Measurements from ENCODE around the gene PDGFB. TPM values are rescaled to one million over a fixed set of nuclear protein-coding genes. Genes with fewer than 3 reads are reported as not detected.

Gene PDGFB
- total and polyA plus RNA-seq, 2 of the 4 experiments (the other 2 are of a cell fraction), result 0.07 TPM; not detected in 1

DNA sequence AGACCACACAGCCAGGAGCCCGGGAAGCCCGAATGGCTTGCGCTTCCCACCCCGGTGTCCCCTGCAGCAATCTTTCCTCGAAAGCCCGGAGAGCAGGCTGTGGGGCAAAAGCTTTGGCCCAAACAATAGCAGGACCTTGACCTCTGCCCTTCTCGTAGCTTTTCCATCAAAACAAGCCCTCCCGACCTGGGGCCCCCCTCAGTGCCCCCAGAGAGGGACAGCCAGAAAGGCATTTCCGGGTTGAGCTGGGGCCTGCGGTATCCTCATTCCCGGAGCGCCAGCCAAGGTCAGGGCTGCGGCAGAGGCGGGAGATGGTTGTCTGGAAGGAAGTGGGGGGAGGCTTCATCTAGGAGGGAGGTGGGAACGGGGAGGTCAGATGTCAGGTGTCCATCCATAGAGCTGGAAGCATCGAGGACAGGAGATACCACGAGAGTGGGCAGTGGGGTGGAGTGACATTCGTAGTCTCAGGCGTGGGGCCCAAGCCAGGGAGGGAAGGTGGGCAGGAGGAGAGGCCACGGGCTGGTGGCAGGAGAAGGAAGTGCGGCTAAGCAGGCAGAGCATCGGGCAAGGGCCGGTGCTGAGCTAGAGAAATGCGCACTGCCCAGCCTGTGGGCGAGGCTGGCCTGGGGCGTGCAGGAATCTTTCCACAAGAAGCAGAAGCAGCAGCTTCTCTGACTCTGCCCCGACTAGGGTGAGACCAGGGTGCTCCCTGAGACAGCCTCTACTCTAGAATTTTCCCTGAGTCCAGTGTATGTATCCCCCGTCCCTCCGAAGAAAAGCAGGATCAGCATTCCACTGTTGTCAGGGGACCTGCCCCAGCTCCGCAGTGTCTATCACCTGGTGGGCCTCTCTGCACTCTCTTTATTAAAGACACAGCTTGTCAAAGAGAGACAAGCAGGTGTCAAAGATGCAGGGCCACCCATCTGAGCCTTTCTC lies 14.3 kb downstream of the PDGFB start:
- H3K14ac ChIP-seq (replicated peaks; ENCODE audit: low read depth, low read length), result peak overlapping the region; percentile 66; the same call in 1 of the 2 replicates
- no peak overlapping the region for H4K91ac ChIP-seq (ENCODE audit: insufficient read depth, low read depth, low read length)
- H3K27ac ChIP-seq (ENCODE audit: insufficient read depth, low read length), result no peak overlapping the region
- H2AFZ ChIP-seq (replicated peaks; ENCODE audit: low read length, poor library complexity), result peak overlapping the region; percentile 76
- H3K36me3 ChIP-seq (ENCODE audit: control insufficient read depth, insufficient read depth, low read length), result no peaks in the 10 kb centered on the region
- peaks cover 3% of the 10 kb centered on the region; the same call in 1 of the 2 replicates for H3K4me1 ChIP-seq (ENCODE audit: control insufficient read depth, insufficient read depth, low read length)
- no peak overlapping the region for H3K23ac ChIP-seq (ENCODE audit: low read depth, low read length)
- no peaks in the 10 kb centered on the region for H4K20me1 ChIP-seq (ENCODE audit: insufficient read depth, low read length)
- WGBS, 2 experiments (ENCODE audit: extremely low coverage in 2 of 2, insufficient read length in 1 of 2), result 59% methylated on average over 11 of the region's 30 CpGs; no CpG with 5 or more reads in 1 of the 2 experiments
- peak overlapping the region; percentile 23; the same call in 1 of the 2 replicates for H2BK120ac ChIP-seq (ENCODE audit: low read depth, low read length)
- H3K4me3 ChIP-seq (ENCODE audit: insufficient read depth, low read depth, low read length), result no peak overlapping the region
- no peak overlapping the region; the same call in none of the 2 replicates for H3K4ac ChIP-seq (ENCODE audit: low read depth, low read length)
- DNase-seq, result no peak
- intact Hi-C loops (cut with micrococcal nuclease), result no loop called here
- no peak overlapping the region for H3K4me2 ChIP-seq (ENCODE audit: low read depth, low read length)
- H3K9ac ChIP-seq (ENCODE audit: low read depth, low read length), result no peak overlapping the region
- H3K56ac ChIP-seq (ENCODE audit: extremely low read depth, insufficient read depth, low read length), result no peak overlapping the region
- H4K8ac ChIP-seq (ENCODE audit: low read depth in 2 of 2, low read length in 2 of 2), result peak overlapping the region in 1 of 2 experiments; percentile 9; a peak in 1 of 4 replicates
- no peaks in the 10 kb centered on the region for H3K9me1 ChIP-seq (ENCODE audit: insufficient read depth, low read length)
- no peak overlapping the region for H2AK9ac ChIP-seq (replicated peaks; ENCODE audit: low read depth, low read length, poor library complexity)
- peaks cover 5% of the 10 kb centered on the region; the same call in 1 of the 2 replicates for H3K9me3 ChIP-seq (ENCODE audit: control insufficient read depth, insufficient read depth, low read length)
- no peaks in the 10 kb centered on the region; the same call in 1 of the 2 replicates for H3K27me3 ChIP-seq (ENCODE audit: control insufficient read depth, insufficient read depth, low read length)
- ATAC-seq (ENCODE audit: low read depth), result no peak
- no peak overlapping the region for H2BK5ac ChIP-seq (ENCODE audit: low read depth, low read length, poor library complexity, severe bottlenecking)
- no peaks in the 10 kb centered on the region for H3K79me1 ChIP-seq (ENCODE audit: low read depth in 1 of 2, low read length in 2 of 2)
- CTCF ChIA-PET, result interaction anchor here (0.8 kb wide), 1 partner anchor 11 kb away, joined by 3 read pairs; no protein-coding TSS in a partner anchor
- H2BK20ac ChIP-seq (ENCODE audit: low read depth, low read length), result 0 out of 2 replicates have a peak overlapping the region, but pooled peaks have one; percentile 45
- POLR2A ChIA-PET (ENCODE audit: unreplicated experiment), result no interaction called here
- peak overlapping the region; percentile 73; the same call in 1 of the 2 replicates for H2AK5ac ChIP-seq (ENCODE audit: low read depth, low read length)
- no peak overlapping the region for H3K18ac ChIP-seq (ENCODE audit: low read depth, low read length)
- no TSS peak for BruUV-seq (replicated peaks)
- no peak overlapping the region; the same call in 2 of the 3 replicates for H2BK15ac ChIP-seq (ENCODE audit: low read depth, low read length)
- in situ Hi-C loops (cut with MboI; ENCODE audit: low sequenced_read_pairs), result no loop called here
- dilution Hi-C loops (cut with HindIII; ENCODE audit: low sequenced_read_pairs, unreplicated experiment), result no loop called here
- peak overlapping the region; percentile 26; the same call in 1 of the 2 replicates for H4K5ac ChIP-seq (ENCODE audit: low read depth, low read length)
- TF ChIP-seq FOS (IDR thresholded peaks at IDR 0.05; ENCODE audit: low read depth, low read length) (no peak), MXI1 (IDR thresholded peaks at IDR 0.05; ENCODE audit: borderline replicate concordance, low read depth, low read length) (no peak), CEBPB (IDR thresholded peaks at IDR 0.05; ENCODE audit: low read depth, low read length) (no peak), POLR2A (IDR thresholded peaks at IDR 0.05; ENCODE audit: low read depth, low read length) (no peak), RAD21 (IDR thresholded peaks at IDR 0.05; ENCODE audit: low read length) (no peak), RCOR1 (IDR thresholded peaks at IDR 0.05; ENCODE audit: insufficient replicate concordance, low read length) (no peak), MAZ (IDR thresholded peaks at IDR 0.05; ENCODE audit: borderline replicate concordance, low read depth, low read length) (no peak), NFE2L2 (IDR thresholded peaks at IDR 0.05; ENCODE audit: low read depth, low read length) (no peak), MAFK (IDR thresholded peaks at IDR 0.05; ENCODE audit: low read depth, low read length) (no peak), RFX5 (IDR thresholded peaks at IDR 0.05; ENCODE audit: low read depth, low read length) (no peak), BHLHE40 (IDR thresholded peaks at IDR 0.05; ENCODE audit: low read depth, low read length) (no peak)
- TF ChIP-seq, protein P1, sequence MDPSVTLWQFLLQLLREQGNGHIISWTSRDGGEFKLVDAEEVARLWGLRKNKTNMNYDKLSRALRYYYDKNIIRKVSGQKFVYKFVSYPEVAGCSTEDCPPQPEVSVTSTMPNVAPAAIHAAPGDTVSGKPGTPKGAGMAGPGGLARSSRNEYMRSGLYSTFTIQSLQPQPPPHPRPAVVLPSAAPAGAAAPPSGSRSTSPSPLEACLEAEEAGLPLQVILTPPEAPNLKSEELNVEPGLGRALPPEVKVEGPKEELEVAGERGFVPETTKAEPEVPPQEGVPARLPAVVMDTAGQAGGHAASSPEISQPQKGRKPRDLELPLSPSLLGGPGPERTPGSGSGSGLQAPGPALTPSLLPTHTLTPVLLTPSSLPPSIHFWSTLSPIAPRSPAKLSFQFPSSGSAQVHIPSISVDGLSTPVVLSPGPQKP (IDR thresholded peaks at IDR 0.05; ENCODE audit: borderline replicate concordance, low read depth, low read length), result no peak
- TF ChIP-seq, protein P2, sequence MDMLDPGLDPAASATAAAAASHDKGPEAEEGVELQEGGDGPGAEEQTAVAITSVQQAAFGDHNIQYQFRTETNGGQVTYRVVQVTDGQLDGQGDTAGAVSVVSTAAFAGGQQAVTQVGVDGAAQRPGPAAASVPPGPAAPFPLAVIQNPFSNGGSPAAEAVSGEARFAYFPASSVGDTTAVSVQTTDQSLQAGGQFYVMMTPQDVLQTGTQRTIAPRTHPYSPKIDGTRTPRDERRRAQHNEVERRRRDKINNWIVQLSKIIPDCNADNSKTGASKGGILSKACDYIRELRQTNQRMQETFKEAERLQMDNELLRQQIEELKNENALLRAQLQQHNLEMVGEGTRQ (IDR thresholded peaks at IDR 0.05; ENCODE audit: low read depth, low read length), result no peak

Measured in IMR-90 (cell line).